HG03460 (cell line): ENCODE results near the gene CSTPP1.
"Not testable (repeated sequence)": the region's sequence is repeated elsewhere in the genome, so short reads cannot be mapped to it uniquely, and the experiment has no call there.

Experiments
- ATAC-seq: cut with Tn5 transposase; IDR thresholded peaks from one replicate; pipeline ENCODE4 v1.9.1; 2021; ENCODE audit not compliant: unreplicated experiment

Gene CSTPP1

DNA sequence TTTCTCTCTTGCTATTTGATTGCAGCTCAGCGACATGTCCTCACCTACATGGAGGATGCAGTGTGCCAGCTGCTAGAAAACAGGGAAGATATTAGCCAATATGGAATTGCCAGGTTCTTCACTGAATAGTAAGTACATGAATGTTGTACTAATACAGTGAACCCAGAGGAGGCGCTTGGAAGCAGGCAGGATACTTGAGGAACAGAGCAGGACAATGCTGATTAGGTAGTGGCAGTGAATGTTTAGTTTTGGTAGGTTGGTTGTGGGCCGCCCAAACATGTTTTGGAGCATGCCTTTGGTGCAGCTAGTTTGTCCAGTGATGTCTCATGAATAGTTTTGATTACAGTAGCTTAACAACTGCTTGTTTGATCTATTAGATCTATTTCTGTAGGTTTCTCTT, 50.6 kb downstream of the CSTPP1 start:
- no peak for ATAC-seq

DNA sequence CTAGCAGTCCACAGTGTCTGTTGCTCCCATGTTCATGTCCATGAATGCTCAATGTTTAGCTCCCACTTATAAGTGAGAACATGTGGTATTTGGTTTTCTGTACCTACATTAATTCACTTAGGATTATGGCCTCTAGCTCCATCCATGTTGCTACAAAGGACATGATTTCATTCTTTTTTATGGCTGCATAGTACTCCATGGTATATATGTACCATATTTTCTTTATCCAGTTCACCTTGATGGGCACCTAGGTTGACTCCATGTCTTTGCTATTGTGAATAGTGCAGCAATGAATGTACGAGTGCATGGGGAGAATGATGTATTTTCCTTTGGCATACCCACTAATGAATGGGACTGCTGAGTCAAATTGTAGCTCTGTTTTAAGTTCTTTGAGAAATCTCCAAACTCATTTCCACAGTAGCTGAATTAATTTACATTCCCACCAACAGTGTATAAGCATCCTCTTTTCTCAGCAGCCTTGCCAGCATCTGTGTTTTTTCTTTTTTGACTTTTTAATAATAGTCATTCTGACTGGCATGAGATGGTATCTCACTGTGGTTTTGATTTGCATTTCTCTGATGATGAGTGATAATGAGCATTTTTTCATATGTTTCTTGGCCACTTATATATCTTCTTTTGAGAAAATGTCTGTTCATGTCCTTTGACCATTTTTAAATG, 53.4 kb downstream of the CSTPP1 start:
- not testable (repeated sequence) for ATAC-seq

DNA sequence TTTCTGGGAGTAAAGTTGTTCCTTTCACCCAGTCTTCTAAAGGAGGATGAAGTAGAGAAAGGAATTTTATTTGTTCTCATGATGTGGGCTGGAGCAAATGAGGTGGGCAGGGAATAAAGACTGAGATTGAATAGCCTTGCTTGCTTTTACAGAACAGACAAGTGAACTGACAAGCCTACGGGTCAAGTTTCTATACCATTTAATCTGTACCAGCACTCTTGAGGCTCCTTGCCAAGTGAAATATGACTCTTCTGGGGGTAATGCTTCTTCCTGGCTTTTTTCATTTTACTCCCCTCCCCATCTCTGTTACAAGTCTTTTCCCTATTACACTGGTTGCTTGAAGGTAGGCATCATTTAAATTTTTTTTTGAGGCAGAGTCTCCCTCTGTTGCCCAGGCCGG, 54.8 kb downstream of the CSTPP1 start:
- ATAC-seq: no peak

DNA sequence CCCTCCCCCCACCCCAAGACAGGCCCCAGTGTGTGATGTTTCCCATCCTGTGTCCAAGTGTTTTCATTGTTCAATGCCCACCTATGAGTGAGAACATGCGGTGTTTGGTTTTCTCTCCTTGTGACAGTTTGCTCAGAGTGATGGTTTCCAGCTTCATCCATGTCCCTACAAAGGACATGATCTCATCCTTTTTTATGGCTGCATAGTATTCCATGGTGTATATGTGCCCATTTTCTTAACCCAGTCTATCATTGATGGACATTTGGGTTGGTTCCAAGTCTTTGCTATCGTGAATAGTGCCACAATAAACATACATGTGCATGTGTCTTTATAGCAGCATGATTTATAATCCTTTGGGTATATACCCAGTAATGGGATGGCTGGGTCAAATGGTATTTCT, 55.8 kb downstream of the CSTPP1 start:
- not testable (repeated sequence) for ATAC-seq

DNA sequence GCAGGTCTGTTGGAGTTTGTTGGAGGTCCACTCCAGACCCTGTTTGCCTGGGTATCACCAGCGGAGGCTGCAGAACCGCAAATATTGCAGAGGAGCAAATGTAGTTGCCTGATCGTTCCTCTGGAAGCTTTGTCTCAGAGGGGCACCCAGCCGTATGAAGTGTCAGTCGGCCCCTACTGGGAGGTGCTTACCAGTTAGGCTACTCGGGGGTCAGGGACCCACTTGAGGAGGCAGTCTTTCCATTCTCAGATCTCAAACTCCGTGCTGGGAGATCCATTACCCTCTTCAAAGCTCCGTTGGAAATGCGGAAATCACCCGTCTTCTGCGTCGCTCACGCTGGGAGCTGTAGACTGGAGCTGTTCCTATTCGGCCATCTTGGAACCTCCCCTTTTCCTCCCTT, 61.2 kb downstream of the CSTPP1 start:
- ATAC-seq: not testable (repeated sequence)

DNA sequence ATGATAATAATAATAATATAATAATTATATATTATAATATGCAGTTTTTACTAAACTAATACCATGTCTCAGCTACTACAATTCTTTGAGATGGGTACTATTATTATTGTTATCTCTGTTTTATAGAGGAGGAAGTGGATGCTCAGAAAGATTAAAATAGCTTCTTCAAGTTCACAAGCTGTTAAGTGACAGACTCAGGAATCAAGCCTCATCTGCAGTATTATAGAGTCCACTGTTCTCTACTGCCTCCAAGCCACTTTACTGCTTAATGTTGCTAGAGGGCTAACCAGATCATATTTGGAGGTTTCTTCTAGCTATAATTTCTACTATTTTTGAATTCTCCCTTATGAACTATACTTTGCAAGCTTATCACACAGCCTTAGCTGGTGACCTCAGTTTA, 62.7 kb downstream of the CSTPP1 start:
- no peak for ATAC-seq

DNA sequence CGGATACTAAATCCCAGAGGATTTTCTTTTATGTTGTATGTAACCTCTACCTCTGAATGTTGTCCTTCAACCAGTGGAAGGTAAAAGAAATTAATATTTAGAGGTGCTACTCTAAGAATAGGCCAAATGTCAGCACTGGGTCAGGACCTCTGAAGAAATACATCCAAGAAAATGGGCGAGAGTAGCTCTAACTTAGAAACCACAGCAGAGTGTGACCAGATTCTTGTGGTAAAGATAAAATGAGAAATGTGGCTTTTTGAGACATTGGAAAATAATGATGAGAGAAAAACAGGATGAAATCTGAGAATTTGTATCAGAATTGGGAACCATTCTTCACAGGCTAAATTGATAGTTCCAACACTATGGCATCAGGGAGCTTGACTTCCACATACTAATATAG, 63.5 kb downstream of the CSTPP1 start:
- no peak for ATAC-seq

DNA sequence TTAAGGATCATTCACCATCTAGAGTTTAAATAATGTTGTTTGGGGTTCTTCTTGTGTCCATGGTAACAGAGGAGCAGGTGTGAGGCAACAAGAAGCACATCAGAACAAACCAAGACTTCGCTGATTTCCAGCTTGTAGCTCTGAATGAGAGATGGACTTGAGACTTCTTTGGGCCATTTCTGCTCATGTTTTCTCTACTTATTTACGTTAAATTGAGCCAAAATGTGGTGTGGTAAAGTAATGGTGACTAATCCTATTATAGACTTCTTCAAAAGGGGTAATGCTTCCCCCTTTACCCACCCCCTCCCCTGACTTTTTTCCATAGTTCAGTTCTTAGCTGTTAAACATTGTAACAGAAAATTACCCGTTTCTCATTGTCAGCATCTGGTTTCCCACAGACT, 65.2 kb downstream of the CSTPP1 start:
- ATAC-seq: no peak

DNA sequence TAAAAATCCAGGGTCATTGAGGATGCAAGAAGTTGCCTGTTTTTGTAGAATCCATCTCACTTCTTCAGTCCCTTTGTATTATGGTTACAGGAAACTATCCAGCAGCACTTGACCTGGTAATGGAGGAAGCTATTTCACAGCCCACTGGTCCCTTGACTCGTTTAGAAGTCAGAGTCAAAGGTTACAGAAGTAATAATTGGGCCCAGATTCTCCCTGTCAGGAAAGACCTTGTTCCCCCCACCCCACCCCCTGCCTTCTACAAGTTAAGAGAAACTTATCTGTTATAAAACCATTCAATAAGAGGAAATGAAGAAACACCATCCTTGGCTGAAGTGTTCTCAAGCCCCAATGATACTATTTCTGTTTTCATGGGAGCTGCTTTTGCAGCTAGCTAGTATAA, 65.8 kb downstream of the CSTPP1 start:
- ATAC-seq: no peak

DNA sequence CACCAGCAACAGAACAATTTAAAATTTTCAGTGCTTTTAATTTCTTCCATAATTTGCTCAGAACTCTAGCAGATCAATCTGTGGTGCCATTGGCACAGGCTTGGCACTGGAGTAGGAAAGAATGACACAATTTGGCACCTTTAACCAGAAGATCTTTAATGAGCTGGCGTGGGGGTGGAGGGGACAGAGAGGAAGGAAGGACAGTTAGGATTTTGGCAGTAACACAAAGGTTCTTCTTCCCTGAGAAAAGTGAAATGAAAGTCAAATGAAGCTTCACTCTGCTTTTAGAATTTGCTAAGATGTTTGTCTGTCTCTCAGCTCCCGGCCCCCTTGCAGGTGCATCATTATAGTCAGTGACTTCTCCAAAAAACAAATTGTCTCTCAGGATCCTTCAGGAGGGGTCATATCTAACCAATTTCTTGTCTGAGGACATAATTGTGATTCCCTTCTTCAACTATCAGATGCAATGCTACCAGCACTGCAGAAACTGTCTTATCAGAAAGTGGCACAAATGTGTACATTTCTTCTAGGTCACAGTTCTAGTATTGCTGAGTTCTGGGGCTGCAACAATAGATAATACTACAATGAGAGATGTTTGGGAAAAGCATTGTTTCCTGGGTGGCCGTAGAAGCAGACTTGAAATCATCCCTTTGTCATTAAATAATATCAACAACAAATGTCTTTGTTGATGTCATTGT, 66.8 kb downstream of the CSTPP1 start:
- ATAC-seq: no peak

DNA sequence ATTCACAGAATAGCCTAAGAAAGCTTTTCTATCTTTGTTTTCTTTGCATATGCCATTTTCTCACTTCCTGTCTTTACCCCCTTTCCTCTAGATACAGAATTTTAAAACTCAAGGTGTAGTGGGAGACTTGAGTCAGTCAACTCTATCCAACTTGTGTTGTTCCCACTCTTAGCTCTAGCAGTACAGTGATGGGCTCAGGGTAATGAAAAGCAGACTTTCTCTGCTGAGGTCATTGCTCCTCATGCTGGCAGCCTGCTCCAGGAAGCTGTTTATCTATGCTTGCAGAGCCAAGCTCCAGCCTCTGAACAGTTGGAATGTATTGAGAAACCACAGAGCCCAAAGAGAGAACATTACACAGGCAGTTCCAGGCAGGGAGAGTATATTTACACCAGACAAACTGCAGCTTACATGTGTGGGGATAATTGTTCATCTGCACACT, 68.1 kb downstream of the CSTPP1 start:
- no peak for ATAC-seq

DNA sequence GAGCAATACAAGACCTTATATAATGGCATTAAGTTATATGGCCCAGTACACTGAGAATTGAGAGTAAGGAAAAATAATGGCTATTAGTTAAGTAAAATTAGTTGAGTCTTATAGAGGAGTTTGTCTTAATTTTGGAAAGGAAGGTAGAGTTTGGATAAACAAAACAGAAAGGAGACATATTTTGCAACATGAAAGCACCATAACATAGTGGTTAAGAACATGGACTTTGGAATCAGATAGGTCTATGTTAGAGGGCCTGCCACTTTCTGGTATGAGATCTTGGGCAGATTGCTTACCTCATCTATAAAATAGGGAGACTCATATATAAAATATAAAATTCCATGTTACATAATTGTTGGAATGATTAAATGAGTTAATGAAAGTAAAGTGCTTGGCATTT, 68.9 kb downstream of the CSTPP1 start:
- ATAC-seq: no peak

DNA sequence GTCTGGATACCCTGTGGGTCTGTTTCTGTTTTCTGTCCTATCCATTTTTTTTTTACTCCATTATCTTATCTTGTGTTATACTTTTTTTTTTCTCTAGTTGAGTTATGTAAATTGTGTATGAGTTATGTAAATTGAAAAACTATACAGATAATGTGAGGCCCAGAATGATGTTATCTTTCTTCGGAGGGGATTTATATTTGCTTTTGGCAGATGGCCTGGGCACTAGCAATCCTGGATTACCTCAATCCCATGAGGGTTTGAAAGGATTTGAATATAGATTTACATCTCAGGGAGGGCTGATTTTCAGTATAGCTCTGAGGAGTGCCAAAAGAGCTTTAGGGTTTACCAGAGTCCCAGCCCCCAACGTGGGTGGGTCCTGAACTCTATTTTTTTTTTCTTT, 71.0 kb downstream of the CSTPP1 start:
- no peak for ATAC-seq

DNA sequence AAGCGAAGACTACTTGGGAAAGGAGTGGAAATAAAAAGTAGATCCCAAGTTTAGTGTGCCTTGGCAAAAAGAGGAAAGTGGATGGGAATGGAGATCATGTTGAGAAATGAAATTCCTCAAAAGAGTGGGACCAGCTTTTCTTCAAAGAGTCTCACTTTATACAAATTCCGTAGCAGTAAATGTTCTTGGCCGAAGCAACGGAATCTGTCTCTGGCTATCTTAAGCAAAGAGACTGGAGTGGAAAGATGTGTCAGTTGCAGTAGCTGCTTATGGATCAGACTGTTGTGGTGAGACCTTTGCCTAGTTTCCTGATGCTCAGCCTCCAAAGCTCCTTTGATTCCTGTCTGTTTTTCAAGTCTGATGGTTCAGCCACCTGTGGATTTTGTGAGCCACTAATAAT, 73.6 kb downstream of the CSTPP1 start:
- no peak for ATAC-seq

DNA sequence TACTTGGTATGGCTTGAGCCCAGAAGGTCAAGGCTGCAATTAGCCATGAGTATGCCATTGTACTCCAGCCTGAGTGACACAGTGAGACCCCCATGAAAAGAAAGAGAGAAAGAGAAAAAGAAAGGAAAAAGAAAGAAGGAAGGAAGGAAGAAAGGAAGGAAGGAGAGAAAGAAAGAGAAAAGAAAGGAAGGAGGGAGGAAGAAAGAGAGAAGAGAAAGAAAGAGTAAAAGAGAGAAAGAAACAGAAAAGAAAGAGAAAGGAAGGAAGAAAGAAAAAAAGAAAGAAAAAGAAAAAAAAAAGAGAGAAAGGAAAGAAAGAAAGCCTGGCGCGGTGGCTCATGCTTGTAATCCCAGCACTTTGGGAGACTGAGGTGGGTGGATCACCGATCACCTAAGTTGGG, 77.5 kb downstream of the CSTPP1 start:
- no peak for ATAC-seq

DNA sequence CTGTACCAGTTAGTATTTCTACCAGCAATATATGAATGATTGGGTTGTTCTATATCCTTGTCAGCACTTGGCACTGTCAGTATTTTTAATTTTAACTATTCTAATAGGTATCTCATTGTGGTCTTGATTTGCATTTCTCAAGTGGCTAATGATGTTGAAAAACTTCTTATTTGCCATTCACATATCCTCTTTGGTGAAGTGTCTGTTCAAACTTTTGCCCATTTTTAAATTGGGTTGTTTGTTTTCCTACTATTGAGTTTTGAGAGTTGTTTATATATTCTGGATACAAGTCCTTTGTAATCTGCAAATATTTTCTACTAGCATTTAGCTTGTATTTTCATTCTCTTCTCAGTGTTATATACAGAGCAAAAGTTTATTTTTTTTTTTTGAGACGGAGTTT, 82.1 kb downstream of the CSTPP1 start:
- ATAC-seq: no peak

DNA sequence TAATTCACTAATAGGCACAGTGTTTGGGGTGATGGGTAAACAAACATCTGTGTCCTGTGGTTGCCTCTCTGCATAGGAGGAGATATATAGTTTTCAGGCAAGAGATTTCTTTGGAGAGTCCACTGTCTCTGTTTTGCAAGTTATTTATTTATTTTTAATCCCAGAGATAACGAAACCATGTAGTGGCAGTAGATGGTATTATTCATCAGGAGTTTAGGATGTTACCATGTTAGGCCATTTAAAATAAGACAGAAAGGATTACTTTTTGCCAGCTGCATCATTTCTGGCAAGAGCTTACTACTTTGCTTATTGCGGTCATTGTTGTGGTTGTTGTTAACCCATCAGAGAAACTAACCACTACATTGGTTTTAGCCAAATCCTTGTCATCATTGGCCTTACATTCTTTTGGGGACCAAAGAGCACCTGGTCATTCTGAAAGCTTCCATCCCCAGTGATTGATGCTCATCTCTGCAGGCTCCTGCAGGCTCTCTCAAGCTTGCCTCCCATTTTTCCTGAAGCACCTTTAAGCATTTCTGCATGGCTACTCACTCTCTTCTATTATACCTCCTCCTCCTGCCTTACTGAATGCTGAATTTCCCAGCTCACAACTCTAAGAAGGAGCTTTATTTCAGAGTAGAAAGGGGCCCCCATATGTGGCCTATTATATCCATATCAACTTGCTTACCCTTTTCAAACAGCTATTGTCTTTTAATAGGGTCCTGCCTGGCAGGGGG, 84.4 kb downstream of the CSTPP1 start:
- no peak for ATAC-seq

DNA sequence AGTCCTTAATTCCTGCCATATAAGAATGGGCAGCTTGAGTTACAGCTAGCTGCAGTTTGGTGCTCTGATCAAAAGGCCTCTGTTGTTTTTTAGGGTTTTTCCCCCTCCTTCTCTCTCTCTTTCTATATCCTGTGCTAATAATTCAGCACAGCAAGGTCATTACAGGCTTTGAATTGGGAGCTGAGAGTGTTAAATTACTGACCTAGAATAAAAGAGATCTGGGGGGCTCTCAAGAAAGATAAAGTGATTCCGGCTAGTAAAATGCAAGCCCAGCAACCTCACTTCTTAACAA, 84.9 kb downstream of the CSTPP1 start:
- no peak for ATAC-seq

DNA sequence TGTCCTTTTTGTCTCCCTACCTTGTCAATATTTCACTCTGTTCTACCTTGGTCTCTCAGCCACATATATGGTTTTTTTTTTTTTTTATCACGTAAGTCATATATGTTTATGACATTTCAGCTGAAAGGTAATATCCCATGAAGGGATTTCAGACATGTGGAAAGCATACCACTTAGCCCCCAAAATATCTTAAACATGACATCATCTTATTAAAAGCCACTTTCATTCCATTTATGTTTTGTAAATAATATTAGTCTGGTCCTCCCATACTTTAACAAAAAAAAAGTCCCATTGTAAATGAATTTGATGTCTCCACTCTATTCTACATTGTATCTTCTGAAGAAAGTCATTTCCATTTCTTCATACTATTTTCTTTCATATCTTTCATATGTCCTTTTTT, 85.4 kb downstream of the CSTPP1 start:
- no peak for ATAC-seq

DNA sequence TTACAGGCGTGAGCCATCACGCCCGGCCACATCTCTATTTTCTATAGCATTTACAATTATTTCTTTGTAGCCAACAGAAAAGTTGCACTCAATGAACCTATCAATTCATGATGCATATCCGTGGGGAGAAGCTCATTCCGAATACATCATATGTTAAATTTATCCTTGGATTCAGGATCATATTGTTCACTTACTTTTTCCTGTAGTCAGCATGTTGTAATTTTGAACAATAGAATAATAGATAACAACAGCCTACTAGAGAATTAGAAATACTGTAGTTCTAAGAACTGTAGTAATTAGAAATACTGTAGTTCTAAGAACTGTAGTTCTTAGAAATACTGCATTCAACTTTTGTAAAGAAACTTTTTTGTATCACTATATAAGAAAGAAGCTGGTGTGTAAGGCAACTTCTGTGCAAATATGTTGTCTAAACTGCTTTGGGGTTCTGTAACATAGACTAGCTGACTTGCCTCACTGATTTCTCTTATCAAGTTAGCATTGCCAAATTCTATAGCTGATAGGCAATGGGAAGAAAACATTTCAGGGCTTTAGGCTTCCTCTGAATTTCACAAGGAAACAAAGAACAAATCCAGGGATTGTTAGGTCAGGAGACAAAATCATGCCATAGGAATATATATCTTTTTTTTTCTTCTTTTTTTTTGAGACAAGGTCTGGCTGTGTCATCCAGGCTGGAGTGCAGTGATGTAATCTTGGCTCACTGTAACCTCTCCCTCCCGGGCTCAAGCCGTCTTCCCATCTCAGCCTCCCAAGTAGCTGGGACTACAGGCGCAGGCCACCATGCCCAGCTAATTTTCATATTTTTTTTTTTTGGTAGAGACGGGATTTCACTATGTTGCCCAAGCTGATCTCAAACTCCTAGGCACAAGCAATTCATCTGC, 91.9 kb downstream of the CSTPP1 start:
- ATAC-seq: no peak

DNA sequence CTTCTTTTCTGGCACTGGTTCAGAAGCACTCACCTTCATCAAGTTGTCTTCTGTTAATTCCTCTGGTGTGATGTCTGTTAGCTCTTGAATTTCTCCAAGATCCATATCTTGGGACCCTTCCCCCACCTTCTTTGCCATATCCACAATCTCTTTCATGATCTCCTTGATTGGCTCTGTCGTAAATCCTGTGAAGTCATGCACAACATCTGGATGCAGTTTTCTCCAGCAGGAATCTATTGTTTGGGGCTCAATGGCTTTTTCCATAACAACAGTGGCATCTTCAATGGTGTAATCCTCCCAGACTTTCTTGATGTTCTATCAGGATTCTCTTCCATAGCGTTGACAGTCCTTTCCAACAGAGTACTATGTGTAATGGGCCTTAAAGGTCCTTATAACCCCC, 96.9 kb downstream of the CSTPP1 start:
- ATAC-seq: no peak
